ENCODE measurements around the gene ARMH2.

The ARMH2 gene

DNA sequence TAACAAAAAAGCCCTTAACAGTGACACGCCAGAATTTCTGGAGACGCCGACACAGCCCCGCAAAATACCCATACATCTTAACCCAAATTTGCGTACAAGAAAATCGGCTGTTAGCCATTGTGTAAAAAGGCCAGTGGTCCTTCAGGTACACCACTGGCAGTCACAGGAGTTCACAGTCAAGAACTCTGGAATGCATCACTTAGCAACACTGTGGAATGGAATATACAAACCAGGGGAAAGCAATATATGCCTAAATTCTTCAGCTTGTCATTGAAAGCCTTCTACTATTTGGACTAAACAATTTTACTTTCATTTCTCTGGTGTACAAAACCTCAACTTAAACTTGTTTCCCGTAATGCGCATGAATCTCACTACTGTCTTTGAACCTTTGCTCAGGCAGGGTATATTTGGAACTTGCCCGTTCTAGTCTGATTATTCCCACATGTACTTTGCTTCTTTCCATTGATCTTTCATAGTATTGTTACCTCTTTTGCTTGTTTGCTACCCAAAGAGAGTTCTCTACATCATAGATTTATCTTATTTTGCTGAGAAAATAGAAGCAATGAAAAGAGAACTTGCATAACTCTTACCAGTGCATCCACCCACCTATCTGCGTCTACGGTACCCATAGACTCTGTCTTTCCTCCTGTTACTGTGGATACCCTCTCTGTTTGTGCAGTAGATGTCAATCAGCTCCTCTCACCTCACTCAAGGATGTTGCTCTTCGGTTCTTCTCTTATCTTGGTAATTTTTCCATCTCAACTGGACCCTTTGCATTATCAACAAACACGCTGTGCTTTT, at the start of gene ARMH2:
Gene ARMH2 (minus strand): TSS at position 178 of the 801 bp plus-strand sequence. CDS start 60 bp downstream, at position 118.
- DNase-seq (ENCODE audit: low read depth) = no peak
- H3K4me3 ChIP-seq (ENCODE audit: control insufficient read depth, low read depth, low read length) = no peak within 1 kb of the TSS
- TF ChIP-seq, protein P1, sequence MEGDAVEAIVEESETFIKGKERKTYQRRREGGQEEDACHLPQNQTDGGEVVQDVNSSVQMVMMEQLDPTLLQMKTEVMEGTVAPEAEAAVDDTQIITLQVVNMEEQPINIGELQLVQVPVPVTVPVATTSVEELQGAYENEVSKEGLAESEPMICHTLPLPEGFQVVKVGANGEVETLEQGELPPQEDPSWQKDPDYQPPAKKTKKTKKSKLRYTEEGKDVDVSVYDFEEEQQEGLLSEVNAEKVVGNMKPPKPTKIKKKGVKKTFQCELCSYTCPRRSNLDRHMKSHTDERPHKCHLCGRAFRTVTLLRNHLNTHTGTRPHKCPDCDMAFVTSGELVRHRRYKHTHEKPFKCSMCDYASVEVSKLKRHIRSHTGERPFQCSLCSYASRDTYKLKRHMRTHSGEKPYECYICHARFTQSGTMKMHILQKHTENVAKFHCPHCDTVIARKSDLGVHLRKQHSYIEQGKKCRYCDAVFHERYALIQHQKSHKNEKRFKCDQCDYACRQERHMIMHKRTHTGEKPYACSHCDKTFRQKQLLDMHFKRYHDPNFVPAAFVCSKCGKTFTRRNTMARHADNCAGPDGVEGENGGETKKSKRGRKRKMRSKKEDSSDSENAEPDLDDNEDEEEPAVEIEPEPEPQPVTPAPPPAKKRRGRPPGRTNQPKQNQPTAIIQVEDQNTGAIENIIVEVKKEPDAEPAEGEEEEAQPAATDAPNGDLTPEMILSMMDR (conservative IDR thresholded peaks at IDR 0.05; ENCODE audit: control insufficient read depth, insufficient read depth, low read depth, low read length) = no peak

DNA sequence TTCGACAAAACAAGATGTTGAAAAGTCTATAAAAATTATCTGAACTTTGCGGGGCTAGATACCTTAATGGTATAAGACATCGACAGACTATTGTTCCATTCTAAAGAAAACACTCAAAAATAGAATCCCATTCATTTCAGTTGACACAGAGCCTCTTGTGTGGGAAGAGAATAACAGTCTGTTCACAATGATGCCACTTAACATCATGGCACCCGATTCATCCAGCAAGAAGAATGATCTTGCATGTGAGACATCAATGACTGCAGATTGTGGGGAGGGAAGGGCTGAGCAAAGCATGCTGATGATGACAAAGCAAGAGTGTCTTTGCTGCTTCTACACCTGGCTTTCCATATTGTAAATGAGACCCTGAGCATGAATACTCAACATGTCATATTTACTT, 49.7 kb upstream of the ARMH2 start:
- DNase-seq (ENCODE audit: low read depth) = no peak
- H3K4me3 ChIP-seq (ENCODE audit: control insufficient read depth, low read depth, low read length) = no peak overlapping the region
- TF ChIP-seq, protein P1 (conservative IDR thresholded peaks at IDR 0.05; ENCODE audit: control insufficient read depth, insufficient read depth, low read depth, low read length) = no peak

DNA sequence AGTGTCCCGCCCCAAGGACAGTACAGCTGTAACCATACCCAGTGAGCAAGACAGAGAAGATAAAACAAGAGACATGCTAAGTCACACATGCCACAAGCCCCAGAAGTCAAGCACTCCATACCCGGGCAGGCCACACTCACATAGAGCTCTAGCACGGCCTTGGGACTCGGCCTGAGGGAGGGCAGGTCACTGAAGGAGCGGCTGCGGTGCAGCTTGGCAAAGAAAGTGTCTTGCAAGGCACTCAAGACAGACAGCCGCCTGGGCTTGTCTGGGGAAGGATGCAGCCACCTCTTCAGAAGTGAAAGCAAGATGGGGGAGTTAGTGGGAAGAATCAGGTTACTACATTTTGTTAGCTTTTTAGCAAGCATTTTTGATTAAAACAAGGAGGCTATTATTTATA, 48.7 kb upstream of the ARMH2 start:
- TF ChIP-seq, protein P1 (conservative IDR thresholded peaks at IDR 0.05; ENCODE audit: control insufficient read depth, insufficient read depth, low read depth, low read length) = no peak
- DNase-seq (ENCODE audit: low read depth) = no peak
- H3K4me3 ChIP-seq (ENCODE audit: control insufficient read depth, low read depth, low read length) = no peak overlapping the region

DNA sequence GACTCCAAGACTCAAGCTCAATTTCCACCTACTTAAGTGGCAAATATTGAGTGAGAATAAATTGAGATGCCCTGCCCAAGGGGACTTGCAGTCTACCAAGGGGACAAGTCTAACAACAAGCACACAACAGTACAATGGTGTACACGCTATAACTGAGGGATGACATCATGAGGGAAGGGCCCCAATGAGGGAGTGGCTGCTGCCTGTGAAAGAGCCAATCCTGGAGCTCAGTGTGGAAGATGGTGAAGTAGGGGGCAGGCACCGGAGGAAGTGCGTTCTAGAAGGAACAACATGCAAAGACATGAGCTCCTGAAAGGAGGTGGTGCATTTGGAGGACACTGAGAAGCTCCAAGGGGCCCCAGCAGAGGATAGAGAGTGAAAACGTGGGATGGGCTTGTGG, 46.9 kb upstream of the ARMH2 start:
- no peak for DNase-seq (ENCODE audit: low read depth)
- H3K4me3 ChIP-seq (ENCODE audit: control insufficient read depth, low read depth, low read length) = no peak overlapping the region
- TF ChIP-seq, protein P1 (conservative IDR thresholded peaks at IDR 0.05; ENCODE audit: control insufficient read depth, insufficient read depth, low read depth, low read length) = no peak

DNA sequence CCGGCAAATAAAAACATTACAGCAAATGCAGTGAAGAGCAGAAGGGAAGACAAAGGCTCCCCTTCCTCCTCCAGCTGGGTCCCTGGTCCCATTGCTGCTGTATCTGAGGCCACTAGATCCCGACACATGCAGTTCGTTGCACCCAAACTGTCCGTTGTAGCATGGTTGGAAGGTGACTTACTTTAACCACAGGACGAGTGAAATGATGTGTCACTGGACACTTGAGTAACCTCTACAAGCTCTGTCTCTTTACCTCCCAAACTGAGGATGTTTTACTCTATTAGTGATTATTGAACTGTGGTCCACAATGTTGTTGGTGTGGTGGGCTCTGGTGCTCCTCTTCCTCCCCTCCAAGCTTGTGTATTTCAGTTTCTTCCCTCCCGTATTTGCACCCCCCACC, 46.2 kb upstream of the ARMH2 start:
- TF ChIP-seq, protein P1 (conservative IDR thresholded peaks at IDR 0.05; ENCODE audit: control insufficient read depth, insufficient read depth, low read depth, low read length) = no peak
- DNase-seq (ENCODE audit: low read depth) = no peak
- no peak overlapping the region for H3K4me3 ChIP-seq (ENCODE audit: control insufficient read depth, low read depth, low read length)

DNA sequence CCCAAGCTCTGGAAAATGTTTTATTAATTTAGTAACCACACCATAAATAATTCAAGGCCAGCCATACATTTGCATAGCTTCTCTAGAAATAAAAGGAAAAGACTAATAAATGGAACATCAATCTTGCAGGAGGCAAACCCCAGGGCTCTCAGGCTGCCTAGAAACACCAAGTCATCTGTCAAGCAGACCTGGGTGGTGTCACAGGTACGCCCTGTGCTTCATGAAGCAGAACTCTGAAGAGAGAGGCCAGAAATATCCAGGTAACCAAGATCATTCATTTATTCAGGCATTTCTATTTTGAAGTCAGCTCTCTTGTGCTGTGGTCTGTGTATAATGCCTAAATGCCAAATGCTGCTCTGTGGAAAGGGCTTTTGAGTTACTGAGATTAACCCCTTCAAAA, 45.3 kb upstream of the ARMH2 start:
- TF ChIP-seq, protein P1 (conservative IDR thresholded peaks at IDR 0.05; ENCODE audit: control insufficient read depth, insufficient read depth, low read depth, low read length) = no peak
- H3K4me3 ChIP-seq (ENCODE audit: control insufficient read depth, low read depth, low read length) = no peak overlapping the region
- no peak for DNase-seq (ENCODE audit: low read depth)
